ENCODE data around the gene MPND.

Gene MPND

GRCh38 chr19:4399812-4400134 is 56.4 kb downstream of the MPND start:
- Histone ChIP-seq H3K36me3 (ENCODE audit: control insufficient read depth, insufficient read depth, low read length) (no peaks in the 10 kb centered on the region), H3K79me2 (peaks cover 53% of the 10 kb centered on the region), H3K4me3 (ENCODE audit: low read depth, low read length) (peak overlapping the region; percentile 75), H3K4me2 (ENCODE audit: low read length) (peak overlapping the region; percentile 96), H3K27ac (peak overlapping the region; percentile 85), H3K9me3 (ENCODE audit: control insufficient read depth, low read length) (no peaks in the 10 kb centered on the region), H3K9ac (peak overlapping the region; percentile 68), H3K4me1 (peaks cover 20% of the 10 kb centered on the region), H2AFZ (peak overlapping the region; percentile 68), H3K27me3 (ENCODE audit: control insufficient read depth, insufficient read depth, low read length) (no peaks in the 10 kb centered on the region)
- TF ChIP-seq CTCF (IDR thresholded peaks at IDR 0.05), result no peak

GRCh38 chr19:4400135-4400936 is 57.0 kb downstream of the MPND start, which contains the start of gene SH3GL1:
TSS of gene SH3GL1 (minus strand) at chr19:4400547. CDS start at chr19:4400368, 179 bp downstream.
- Histone ChIP-seq H2AFZ (peak within 1 kb of the TSS; percentile 68), H3K4me1 (peaks cover 14% of the 10 kb centered on the region), H3K27me3 (ENCODE audit: control insufficient read depth, insufficient read depth, low read length) (no peaks in the 10 kb centered on the region), H3K9ac (peak within 1 kb of the TSS; percentile 68), H3K4me3 (ENCODE audit: low read depth, low read length) (peak within 1 kb of the TSS; percentile 75), H3K27ac (peak within 1 kb of the TSS; percentile 85), H3K9me3 (ENCODE audit: control insufficient read depth, low read length) (no peaks in the 10 kb centered on the region), H3K36me3 (ENCODE audit: control insufficient read depth, insufficient read depth, low read length) (no peaks in the 10 kb centered on the region), H3K79me2 (peaks cover 48% of the 10 kb centered on the region), H3K4me2 (ENCODE audit: low read length) (peak within 1 kb of the TSS; percentile 96)
- peak; percentile 88 for TF ChIP-seq CTCF (IDR thresholded peaks at IDR 0.05)

- peak overlapping the region; percentile 60 for H3K4me3 ChIP-seq (ENCODE audit: low read depth, low read length)
Measured at GRCh38 chr19:4401769-4402170, 58.4 kb downstream of the MPND start.

GRCh38 chr19:4402171-4403004 is 59.0 kb downstream of the MPND start, which contains the start of gene CHAF1A:
TSS of gene CHAF1A (plus strand) at chr19:4402640. CDS start at chr19:4402763, 123 bp downstream.
- no peaks in the 10 kb centered on the region for H3K27me3 ChIP-seq (ENCODE audit: control insufficient read depth, insufficient read depth, low read length)
- peak within 1 kb of the TSS; percentile 60 for H3K4me3 ChIP-seq (ENCODE audit: low read depth, low read length)
- peak within 1 kb of the TSS; percentile 81 for H2AFZ ChIP-seq
- H3K79me2 ChIP-seq, result peaks cover 27% of the 10 kb centered on the region
- H3K9me3 ChIP-seq (ENCODE audit: control insufficient read depth, low read length), result no peaks in the 10 kb centered on the region
- no peak within 1 kb of the TSS for H3K9ac ChIP-seq
- no peaks in the 10 kb centered on the region for H3K36me3 ChIP-seq (ENCODE audit: control insufficient read depth, insufficient read depth, low read length)
- peak within 1 kb of the TSS; percentile 78 for H3K4me2 ChIP-seq (ENCODE audit: low read length)
- TF ChIP-seq CTCF (IDR thresholded peaks at IDR 0.05), result no peak
- peaks cover 4% of the 10 kb centered on the region for H3K4me1 ChIP-seq
- peak within 1 kb of the TSS; percentile 77 for H3K27ac ChIP-seq

More at GRCh38 chr19:4401769-4402170, 58.4 kb downstream of the MPND start:
- no peak for TF ChIP-seq CTCF (IDR thresholded peaks at IDR 0.05)
- Histone ChIP-seq H3K9ac (no peak overlapping the region), H3K9me3 (ENCODE audit: control insufficient read depth, low read length) (no peaks in the 10 kb centered on the region), H3K36me3 (ENCODE audit: control insufficient read depth, insufficient read depth, low read length) (no peaks in the 10 kb centered on the region), H3K4me2 (ENCODE audit: low read length) (peak overlapping the region; percentile 74), H3K27ac (peak overlapping the region; percentile 77), H3K27me3 (ENCODE audit: control insufficient read depth, insufficient read depth, low read length) (no peaks in the 10 kb centered on the region), H2AFZ (peak overlapping the region; percentile 74), H3K4me1 (peaks cover 10% of the 10 kb centered on the region), H3K79me2 (peaks cover 33% of the 10 kb centered on the region)
